DMS53 treated with DMSO at 0.1 percent for 48 hours (cell line): Measurements from ENCODE around the gene PLD2.
"Not testable (repeated sequence)": the region's sequence is repeated elsewhere in the genome, so short reads cannot be mapped to it uniquely, and the experiment has no call there.

Source experiments
- DNase-seq: peaks from one replicate; lab custom pipeline; 2025; ENCODE audit not compliant: unreplicated experiment; lab: John Stamatoyannopoulos, UW

Gene PLD2

DNA sequence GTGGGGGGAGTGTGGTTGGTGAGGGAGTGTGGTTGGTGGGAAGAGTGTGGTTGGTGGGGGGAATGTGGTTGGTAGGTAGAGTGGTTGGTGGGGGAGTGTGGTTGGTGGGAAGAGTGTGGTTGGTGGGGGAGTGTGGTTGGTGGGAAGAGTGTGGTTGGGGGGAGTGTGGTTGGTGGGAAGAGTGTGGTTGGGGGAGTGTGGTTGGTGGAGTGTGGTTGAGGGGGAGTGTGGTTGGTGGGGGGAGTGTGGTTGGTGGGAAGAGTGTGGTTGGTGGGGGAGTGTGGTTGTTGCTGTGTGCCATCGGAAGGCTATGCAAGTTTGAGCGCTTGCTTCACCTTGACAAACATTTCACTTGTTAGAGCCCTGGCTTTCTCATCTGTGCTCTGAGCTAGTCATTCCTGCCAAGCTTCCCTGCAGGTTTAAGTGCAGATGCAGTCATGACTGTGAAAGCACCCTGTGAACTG, 46.3 kb downstream of the PLD2 start:
- no peak for DNase-seq

GRCh38 chr17:4854111-4854681, 47.2 kb downstream of the PLD2 start:
- no peak for DNase-seq

DNA sequence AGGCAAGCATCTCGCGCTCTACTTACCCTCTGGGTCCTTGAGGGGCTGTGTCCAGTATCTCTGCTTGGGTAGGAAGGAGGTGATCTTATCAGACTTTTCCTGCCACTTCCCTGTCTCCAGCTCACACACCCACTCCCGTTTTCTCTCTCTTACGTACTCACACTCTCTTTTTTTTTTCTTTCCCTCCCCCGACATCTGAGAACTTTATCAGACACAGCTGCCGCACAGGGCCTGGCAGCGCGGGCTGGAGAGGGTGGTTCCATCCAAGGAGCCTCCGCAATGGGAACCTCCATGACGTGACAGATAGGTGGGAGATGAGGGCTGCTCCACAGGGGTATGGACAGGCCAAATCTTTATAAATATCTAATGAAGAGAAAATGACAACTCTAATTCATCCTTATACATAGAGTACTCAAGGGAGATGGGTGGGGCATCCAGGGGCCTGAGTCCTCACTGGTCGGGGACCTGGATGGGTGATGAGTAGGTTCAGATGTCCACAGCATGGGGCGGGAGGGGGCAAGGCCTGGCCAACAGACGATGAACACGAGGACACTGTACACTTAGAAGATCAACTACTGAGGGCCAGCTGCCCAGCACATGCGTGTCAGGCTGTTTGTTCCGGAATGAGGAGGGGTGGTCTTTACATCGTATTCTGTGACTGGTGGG, 49.5 kb downstream of the PLD2 start:
- no peak for DNase-seq

DNA sequence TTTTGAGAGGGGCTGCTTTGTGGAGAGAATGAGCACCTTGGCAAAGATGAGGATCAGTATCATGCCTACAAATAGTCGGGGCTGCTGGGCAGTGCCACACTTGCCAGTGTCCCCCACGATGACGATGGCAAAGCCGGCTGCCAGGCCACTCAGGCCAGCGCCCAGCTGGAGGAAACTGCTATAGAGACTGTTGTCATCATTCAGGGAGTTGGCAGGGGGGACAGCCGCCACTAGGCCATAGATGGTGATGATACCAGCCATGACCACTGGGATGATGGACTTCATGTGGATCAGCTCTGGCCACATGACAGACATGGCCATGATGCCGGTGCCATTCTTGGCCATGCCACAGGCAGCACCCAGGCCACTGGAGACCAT, 50.0 kb downstream of the PLD2 start:
- DNase-seq = no peak

- not testable (repeated sequence) for DNase-seq
These were observed 50.4 kb downstream of the PLD2 start for GRCh38 chr17:4857347-4857746.

- DNase-seq = no peak
These were observed 51.3 kb downstream of the PLD2 start for GRCh38 chr17:4858068-4858881.

DNA sequence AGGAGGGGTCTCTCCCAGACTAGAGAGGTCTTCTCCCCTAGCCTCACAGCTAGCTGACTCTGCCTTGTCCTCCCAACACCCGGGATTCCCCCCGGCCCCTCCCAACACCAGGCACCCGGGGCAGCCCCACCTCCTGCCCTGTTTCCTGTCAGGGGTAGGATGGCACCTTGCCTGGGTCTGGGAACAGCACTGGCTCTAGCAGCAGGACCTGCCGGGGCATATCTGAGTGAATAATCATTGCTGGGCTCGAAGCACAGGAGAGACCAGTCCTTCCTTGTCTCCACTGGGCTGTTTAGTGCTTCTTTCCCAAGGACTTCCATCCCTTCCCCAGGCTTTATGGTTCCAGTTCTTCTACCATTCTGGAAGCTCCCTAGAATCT, 51.9 kb downstream of the PLD2 start:
- no peak for DNase-seq

DNA sequence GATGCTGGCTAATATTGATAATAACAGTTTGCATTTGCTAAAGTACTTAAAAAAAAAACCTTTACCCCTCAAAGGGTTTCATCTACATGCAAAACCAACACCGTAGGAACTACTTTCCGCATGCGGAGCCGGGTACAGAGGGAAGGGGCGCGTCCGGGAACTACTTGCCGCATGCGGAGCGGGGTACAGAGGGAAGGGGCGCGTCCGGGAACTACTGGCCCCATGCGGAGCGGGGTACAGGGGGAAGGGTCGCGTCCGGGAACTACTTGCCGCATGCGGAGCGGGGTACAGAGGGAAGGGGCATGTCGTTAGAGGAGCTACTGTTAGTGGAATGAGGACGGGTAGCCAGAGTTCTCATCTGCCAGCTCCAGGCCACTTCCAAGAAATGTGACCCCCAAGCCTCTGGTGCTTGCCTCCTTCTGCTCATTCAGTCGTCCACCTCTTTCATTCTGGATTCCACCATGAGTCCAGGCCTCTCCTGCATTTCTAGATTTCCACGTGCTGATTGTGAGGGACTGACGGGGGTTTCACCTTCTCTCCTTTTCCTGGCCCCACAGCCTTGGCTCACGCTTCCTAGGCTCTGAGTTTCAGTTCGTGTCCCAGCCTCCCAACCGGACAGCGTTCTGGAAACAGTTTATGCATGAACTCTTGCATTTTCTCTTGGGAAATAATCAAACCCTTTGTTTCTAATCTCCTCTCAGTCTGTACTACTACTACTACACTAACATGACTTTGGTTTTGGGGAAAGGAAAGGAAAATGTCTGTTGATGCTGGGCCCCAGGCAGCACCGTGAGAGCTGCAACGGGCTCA, 53.1 kb downstream of the PLD2 start:
- no peak for DNase-seq

- no peak for DNase-seq
These were observed 53.7 kb downstream of the PLD2 start for GRCh38 chr17:4860651-4861050.

DNA sequence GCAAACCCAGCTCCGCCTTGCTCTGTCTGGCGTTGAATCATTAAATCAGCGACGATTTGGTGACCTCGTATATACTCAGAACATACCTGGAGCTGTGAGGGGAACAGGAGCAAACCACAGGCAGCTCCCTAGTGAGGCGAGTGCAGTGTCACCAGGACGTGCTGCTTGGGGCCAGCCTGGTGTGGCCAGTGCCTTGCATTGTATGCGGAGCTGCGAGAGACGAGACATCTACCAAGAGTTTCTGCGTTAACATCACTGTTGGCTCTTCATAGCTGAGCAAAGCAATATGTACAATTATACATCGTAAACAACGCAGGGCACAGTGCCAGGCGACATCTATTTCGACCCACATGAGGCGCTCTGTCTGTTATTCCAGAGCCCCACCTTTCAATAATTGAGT, 54.1 kb downstream of the PLD2 start:
- no peak for DNase-seq

DNA sequence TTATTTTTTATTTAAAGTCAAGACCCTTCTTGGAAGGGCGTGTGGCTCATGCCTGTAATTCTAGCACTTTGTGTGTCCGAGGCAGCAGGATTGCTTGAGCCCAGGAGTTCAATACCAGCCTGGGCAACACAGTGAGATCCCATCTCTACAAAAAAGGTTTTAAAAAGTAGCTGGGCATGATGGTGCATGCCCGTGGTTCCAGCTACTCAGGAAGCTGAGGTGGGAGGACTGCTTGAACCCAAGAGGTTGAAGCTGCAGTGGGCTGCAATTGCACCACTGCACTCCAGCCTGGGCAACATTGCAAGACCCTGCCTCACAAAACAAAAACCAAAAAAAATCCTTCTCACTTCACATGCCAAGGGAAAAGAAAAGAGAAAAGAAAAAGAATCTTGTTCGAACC, 55.8 kb downstream of the PLD2 start:
- no peak for DNase-seq

GRCh38 chr17:4863321-4863720, 56.4 kb downstream of the PLD2 start:
- no peak for DNase-seq

DNA sequence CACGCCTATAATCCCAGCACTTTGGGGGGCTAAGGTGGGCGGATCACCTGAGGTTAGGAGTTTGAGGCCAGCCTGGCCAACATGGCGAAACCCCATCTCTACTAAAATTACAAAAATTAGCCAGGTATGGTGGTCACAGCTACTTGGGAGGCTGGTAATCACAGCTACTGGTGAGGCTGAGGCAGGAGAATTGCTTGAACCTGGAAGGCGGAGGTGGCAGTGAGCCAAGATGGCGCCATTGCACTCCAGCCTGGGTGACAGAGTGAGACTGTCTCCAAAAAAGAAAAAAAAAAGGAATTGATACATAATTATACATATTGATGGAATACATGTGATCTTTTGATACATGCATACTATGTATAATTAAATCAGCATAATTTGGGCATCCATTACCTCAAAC, 60.6 kb downstream of the PLD2 start:
- DNase-seq = not testable (repeated sequence)

- not testable (repeated sequence) for DNase-seq
These were observed 62.4 kb downstream of the PLD2 start for GRCh38 chr17:4869058-4869998.

DNA sequence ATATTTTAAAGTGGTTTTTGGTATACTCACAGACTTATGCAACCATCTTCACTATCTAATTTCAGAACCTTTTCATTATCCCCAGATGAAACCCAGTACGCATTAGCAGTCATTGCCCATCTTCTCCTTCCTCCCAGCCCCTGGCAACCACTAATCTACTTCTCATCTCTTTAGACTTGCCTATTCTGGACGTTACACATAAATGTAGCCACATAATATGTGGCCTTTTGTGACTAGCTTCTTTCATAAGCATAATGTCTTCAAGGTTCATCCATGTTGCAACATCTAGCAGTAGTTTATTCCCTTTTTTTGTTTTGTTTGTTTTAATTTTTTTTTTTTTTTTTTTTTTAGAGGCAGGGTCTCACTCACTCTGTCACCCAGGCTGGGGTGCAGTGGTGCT, 63.9 kb downstream of the PLD2 start:
- no peak for DNase-seq

DNA sequence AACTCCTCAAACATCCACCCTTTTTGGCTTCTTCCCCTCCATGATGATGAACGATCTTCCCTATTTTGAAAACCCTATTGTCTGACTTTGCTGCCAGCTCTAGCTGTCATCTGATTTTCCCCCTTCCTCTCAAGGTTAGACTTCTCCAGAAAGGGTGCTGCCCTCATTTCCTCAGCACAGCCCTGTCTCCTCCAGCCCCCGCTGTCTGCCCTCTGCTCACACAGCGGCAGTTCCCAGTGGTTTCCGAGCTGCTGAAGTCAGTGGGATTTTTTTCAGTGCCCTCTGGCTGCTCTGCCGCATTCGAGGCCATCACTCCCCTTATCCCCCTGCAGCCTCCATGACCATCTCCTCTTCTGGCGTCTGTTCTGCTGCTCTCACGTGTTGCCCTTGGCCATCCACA, 65.8 kb downstream of the PLD2 start:
- no peak for DNase-seq
